OCI-M2 (cell line): Measurements from ENCODE around the gene UNC13A.
A peak's percentile ranks its signal among the peaks of the same experiment; 100 is the strongest.

Source experiments
- DNase-seq: peaks from one replicate; lab custom pipeline; 2025; ENCODE audit not compliant: unreplicated experiment; lab: John Stamatoyannopoulos, UW

UNC13A gene

GRCh38 chr19:17687857-17688784 is at the start of gene UNC13A:
Gene UNC13A (minus strand): TSS chr19:17688354. CDS start chr19:17688199, 155 bp downstream.
- DNase-seq, result no peak

DNA sequence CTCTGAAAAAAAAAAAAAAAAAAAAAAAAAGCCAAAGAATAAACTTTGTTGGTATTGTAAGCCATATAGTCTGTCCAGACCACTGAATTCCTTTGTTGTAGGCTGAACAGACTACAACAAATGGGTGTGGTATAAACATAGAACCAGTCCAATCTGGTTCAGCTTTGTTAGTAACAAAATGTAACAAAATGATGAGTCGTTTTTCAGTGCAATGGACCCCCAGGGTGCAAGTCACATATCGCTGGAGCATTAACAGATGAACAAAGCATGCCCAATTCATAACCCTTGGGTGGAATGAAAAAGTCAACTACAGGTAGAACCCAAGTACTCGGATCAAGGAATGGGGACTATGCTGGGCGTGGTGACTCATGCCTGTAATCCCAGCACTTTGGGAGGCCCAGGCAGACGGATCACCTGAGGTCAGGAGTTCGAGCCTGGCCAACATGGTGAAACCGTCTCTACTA is 49.6 kb upstream of the UNC13A start:
- DNase-seq, result no peak

DNA sequence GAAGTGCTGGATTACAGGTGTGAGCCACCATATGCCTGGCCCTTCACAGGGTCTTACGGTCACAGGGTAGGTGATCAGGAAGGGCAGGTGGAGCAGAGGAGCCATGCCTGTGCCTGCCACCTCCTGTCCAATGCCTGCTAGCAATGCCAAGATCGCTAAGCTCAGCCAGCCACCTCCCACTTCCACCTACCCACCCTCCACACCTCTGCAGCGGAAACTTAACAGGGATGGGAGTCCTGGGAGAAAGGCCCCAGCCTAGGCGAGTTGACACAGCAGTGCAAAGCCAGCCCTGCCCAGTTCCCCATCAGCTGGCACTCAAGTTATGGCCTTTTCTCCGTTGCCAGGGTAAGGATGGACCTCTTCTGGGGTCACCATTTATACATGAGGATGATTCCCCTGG is 47.3 kb upstream of the UNC13A start:
- DNase-seq, result no peak

DNA sequence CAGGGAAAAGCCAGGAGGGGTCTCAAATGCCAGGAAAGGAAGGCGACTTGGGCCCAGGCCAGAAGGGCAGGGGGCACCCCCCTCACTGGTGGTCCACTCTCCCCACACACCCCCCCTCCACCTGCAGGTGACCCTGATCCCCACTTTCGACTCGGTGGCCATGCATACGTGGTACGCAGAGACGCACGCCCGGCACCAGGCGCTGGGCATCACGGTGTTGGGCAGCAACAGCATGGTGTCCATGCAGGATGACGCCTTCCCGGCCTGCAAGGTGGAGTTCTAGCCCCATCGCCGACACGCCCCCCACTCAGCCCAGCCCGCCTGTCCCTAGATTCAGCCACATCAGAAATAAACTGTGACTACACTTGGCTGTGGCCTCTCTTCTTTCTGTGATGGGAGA is 46.0 kb upstream of the UNC13A start:
- no peak for DNase-seq

- no peak for DNase-seq
Measured at GRCh38 chr19:17733127-17733526, 45.0 kb upstream of the UNC13A start.

DNA sequence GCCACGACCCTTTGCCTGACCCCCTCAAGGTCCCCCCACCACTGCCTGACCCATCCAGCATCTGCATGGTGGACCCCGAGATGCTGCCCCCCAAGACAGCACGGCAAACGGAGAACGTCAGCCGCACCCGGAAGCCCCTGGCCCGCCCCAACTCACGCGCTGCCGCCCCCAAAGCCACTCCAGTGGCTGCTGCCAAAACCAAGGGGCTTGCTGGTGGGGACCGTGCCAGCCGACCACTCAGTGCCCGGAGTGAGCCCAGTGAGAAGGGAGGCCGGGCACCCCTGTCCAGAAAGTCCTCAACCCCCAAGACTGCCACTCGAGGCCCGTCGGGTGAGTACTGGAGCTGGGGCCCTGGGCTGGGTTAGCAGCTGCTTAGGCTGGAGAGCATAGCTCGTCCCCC is 39.7 kb upstream of the UNC13A start:
- DNase-seq, result no peak

DNA sequence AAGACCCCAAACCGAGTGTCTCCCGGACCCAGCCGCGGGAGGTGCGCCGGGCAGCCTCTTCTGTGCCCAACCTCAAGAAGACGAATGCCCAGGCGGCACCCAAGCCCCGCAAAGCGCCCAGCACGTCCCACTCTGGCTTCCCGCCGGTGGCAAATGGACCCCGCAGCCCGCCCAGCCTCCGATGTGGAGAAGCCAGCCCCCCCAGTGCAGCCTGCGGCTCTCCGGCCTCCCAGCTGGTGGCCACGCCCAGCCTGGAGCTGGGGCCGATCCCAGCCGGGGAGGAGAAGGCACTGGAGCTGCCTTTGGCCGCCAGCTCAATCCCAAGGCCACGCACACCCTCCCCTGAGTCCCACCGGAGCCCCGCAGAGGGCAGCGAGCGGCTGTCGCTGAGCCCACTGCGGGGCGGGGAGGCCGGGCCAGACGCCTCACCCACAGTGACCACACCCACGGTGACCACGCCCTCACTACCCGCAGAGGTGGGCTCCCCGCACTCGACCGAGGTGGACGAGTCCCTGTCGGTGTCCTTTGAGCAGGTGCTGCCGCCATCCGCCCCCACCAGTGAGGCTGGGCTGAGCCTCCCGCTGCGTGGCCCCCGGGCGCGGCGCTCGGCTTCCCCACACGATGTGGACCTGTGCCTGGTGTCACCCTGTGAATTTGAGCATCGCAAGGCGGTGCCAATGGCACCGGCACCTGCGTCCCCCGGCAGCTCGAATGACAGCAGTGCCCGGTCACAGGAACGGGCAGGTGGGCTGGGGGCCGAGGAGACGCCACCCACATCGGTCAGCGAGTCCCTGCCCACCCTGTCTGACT is 39.0 kb upstream of the UNC13A start:
- no peak for DNase-seq

DNA sequence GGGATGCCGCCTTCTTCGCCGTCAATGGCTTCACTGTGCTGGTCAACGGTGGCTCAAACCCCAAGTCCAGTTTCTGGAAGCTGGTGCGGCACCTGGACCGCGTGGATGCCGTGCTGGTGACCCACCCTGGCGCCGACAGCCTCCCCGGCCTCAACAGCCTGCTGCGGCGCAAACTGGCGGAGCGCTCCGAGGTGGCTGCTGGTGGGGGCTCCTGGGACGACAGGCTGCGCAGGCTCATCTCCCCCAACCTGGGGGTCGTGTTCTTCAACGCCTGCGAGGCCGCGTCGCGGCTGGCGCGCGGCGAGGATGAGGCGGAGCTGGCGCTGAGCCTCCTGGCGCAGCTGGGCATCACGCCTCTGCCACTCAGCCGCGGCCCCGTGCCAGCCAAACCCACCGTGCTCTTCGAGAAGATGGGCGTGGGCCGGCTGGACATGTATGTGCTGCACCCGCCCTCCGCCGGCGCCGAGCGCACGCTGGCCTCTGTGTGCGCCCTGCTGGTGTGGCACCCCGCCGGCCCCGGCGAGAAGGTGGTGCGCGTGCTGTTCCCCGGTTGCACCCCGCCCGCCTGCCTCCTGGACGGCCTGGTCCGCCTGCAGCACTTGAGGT is 38.1 kb upstream of the UNC13A start:
- no peak for DNase-seq

- DNase-seq, result no peak
Measured at GRCh38 chr19:17725422-17726078, 37.4 kb upstream of the UNC13A start.

DNA sequence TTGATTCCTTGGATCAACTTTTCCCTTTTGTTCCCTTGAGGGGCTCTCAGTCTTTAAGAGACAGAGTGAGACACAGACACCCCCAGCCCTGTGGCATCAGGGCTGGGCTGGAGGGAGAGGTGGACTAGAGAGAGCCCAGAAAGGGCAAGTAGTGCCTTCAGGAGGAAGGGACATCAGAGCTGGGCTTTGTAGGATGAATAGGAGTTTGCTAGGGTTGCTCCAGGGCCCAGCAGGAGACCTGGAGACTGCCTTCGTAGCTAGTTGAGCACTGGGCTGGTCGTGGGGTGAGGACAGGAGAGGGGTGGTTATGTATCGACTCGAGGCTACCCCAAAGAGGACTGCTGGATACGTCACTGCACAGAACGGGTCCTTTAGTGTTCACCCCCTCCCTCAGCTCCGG is 36.5 kb upstream of the UNC13A start:
- no peak for DNase-seq

- no peak for DNase-seq
Measured at GRCh38 chr19:17722655-17723240, 34.6 kb upstream of the UNC13A start.

DNA sequence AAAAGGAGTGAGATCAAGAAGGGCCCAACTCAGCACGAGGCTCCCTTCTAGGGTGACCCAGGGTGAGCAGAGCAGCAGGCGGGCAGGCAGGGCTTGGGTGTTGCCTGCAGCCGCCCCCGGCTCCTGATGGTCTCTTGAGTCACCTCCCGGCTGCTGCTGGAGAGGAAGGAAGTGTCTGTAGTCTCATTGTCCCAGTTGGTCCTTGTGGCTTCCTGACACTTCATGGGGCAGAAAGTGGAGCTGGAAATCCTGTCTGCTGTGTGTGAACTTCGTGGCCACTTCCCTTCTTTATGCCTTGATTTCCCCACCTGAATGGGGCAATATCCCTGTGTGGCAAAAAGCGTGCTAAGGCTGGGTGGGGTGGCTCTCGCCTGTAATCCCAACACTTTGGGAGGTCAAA is 33.7 kb upstream of the UNC13A start:
- DNase-seq, result no peak

DNA sequence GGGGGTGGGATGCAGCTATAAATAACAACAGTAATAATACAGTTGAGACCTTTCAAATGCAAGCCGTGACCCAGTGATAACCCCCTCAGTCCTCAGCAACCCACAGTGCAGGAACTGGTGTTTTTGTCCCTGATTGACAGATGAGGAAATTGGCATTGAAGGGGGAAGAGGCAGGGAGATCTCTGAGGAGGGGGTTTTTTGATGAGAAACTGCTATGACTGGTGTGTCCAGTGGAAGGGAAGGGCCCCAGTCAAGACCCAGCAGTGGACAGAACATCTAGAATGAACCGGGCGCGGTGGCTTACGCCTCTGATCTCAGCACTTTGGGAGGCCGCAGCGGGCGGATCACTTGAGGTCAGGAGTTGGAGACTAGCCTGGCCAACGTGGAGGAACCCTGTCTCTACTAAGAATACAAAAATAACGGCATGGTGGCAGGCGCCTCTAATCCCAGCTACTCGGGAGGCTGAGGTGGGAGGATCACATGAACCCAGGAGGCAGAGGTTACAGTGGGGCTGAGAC is 33.0 kb upstream of the UNC13A start:
- no peak for DNase-seq

DNA sequence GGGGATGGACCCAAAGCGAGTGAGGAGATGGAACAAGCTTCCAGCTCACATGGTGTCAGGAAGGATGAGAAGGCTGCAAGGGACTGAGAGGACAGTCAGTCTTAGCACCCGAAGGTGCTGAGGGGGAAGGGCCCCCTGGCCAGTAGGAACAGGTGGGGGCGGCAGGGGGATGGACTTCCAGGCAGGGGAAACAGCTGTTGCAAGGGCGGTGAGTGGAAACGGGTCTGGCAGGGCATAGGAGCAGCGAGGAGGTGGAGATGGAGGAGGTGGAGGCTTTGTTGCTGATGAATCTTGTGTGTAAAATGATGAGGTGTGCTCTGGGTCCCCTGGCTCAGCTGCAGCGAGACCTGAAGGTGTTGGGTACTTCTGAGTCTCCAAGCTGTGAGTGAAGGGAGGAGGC is 32.3 kb upstream of the UNC13A start:
- no peak for DNase-seq

GRCh38 chr19:17719730-17720400 is 31.7 kb upstream of the UNC13A start:
- DNase-seq, result no peak

DNA sequence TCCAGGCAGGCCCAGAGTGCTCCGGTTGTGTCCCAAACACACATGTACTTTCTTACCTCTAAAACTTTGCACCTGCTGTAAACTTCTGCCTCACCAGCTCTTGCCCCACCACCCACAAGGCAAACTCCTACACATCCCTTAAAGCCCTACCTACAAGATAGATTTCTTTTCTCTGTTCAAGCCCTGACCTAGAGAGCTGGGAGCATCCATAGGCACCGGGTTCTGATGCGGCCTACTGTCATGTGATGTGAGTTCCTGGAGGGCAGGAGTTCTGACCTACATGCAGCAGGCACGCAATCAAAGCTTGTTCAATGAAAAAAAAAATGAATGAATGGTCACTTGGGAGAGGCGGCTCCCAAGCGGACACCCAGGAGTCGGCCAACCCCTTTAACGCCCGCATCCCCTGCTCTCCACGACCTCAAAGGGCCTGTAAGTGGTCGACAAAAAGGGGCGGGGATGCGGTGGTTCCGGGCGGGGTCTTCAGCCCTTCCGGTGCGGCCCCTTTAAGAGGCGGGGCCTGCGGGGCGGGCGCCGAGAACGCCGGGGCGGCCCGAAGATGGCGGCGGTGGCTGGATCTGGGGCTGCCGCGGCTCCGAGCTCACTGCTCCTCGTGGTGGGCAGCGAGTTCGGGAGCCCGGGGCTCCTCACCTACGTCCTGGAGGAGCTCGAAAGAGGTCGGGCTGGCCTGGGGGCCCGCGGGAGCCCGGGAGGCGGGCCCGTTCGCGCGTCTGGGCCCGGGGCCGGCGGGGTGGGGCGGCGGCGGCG is 31.0 kb upstream of the UNC13A start, which contains the start of gene MAP1S:
MAP1S (plus strand) TSS at position 534 of the 765 bp plus-strand sequence; CDS start at position 557, 23 bp downstream.
- peak; percentile 26 for DNase-seq

- DNase-seq, result no peak
Measured at GRCh38 chr19:17718550-17718946, 30.4 kb upstream of the UNC13A start.

- DNase-seq, result no peak
Measured at GRCh38 chr19:17716309-17716929, 28.3 kb upstream of the UNC13A start.

GRCh38 chr19:17711851-17712250 is 23.7 kb upstream of the UNC13A start:
- DNase-seq, result no peak
